GM12892 (cell line): ENCODE data around the gene MFAP4.

Source experiments
- POLR2AphosphoS5 ChIP-seq: IDR thresholded peaks from 2 replicates; pipeline ENCODE4 v1.6.1; 2011; ENCODE audit warnings: low read depth, low read length, control low read depth
- TAF1 ChIP-seq: IDR thresholded peaks from 2 replicates; pipeline ENCODE4 v1.6.1; 2011; ENCODE audit warnings: low read depth, mild to moderate bottlenecking, control low read depth, low read length, borderline replicate concordance

DNA sequence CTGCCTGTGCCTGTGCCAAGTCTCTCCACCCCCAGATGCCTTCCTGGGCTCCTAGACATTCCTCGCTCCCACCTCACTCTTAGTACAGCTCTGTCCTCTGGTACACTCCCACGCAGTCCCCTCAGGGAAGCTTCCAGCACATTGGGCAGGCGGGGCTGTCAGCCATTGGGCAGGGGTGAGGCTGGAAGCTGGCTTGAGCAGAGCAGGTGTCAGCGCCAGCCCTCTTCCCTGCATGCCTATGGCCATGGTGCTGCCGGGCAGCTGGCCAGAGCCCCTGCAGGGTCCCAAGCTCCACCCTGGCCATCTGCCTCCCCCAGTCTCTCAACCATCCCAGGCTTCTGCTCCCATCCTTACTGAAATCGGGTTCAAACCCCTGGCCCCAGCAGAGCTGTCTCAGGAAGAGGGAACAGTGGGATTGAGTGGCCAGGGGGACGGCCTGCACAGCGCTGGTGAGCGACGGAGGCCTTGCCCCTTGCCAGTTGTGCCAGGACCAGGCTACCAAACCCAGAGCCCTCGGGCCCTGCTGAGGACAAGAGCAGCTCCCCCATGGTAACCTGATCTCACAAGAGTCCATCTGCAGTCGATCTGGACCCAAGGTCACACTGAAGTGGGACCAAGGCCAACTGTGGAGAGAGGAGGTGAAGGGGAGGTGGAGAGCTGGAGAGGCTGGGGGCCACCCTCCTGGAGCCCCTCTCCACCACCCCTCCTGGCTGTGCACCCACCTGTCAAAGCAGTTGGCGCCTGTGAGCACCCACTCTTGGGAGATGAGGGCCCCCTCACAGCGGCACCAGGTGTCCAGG, 22.1 kb downstream of the MFAP4 start:
- TF ChIP-seq TAF1 (no peak), POLR2AphosphoS5 (no peak)
